HG03342 (cell line): Measurements from ENCODE around the gene ACVR1C.

ENCODE experiments used
- ATAC-seq: cut with Tn5 transposase; IDR thresholded peaks from one replicate; pipeline ENCODE4 v1.9.1; 2021; ENCODE audit warnings: mild to moderate bottlenecking, moderate library complexity; ENCODE audit not compliant: unreplicated experiment

The ACVR1C gene

GRCh38 chr2:157628477-157629415 is at the start of gene ACVR1C:
Gene ACVR1C, minus strand, starts transcription at chr2:157628864. Its CDS starts 220 bp downstream, at chr2:157628644.
- ATAC-seq: peak; percentile 71

DNA sequence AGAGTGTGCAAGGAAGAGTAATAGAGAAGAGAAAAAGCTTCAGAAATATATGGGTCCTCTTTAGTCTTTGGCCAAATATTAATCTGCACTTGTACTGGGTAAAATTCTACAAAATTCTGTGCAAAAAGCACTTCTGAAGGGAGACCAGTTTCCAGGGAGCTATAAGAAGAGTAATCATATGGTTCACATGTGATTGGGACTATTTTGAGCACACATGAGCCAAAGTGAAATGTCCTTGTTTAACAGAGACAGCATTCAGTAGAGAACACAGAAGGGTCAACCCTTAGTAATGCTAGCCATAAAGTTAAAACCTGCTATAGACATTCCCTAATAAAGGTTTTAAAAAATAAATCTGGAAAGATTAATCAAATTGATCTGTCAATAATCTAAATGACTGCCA is 49.3 kb upstream of the ACVR1C start:
- no peak for ATAC-seq

DNA sequence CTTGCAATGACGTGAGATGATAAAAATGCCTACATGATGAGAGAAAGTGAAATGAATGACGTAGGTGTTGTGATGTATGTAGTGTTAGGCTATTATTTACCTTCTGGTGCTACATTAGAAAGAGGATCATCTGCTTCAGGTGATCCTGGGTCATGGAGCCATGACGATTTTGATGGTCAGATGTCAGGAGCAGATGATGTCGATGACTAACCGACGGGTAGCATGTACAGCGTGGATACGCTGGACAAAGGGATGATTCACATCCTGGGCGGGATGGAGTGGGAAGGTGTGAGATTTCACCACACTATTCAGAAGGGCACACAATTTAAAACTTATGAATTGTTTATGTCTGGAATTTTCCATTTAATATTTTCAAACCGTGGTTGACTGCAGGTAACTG is 43.5 kb upstream of the ACVR1C start:
- no peak for ATAC-seq

DNA sequence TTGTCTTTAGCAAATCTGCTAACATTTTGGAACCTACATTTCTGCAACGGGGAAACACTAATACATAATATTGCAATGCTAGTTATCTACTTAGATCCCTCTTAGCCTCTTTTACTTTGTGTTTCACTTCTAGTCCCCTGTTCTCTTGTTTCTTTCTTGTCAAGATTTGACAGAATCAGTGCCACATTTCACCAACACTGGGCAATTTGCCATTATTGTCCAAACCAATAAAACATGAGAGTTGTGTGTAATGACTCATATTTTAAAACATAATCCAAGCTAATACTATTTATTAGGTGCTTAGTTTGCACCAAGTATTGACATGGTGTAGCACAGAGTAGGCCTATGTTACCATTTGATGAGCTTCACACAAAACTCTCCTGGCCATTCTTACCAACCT is 33.7 kb upstream of the ACVR1C start:
- no peak for ATAC-seq

- no peak for ATAC-seq
These were observed 33.1 kb upstream of the ACVR1C start for GRCh38 chr2:157661776-157662175.

GRCh38 chr2:157657858-157658257 is 29.2 kb upstream of the ACVR1C start:
- ATAC-seq: no peak

- no peak for ATAC-seq
These were observed 28.4 kb upstream of the ACVR1C start for GRCh38 chr2:157657101-157657500.

GRCh38 chr2:157644776-157645175 is 16.1 kb upstream of the ACVR1C start:
- no peak for ATAC-seq

- no peak for ATAC-seq
These were observed 3.2 kb upstream of the ACVR1C start for GRCh38 chr2:157631861-157632260.

DNA sequence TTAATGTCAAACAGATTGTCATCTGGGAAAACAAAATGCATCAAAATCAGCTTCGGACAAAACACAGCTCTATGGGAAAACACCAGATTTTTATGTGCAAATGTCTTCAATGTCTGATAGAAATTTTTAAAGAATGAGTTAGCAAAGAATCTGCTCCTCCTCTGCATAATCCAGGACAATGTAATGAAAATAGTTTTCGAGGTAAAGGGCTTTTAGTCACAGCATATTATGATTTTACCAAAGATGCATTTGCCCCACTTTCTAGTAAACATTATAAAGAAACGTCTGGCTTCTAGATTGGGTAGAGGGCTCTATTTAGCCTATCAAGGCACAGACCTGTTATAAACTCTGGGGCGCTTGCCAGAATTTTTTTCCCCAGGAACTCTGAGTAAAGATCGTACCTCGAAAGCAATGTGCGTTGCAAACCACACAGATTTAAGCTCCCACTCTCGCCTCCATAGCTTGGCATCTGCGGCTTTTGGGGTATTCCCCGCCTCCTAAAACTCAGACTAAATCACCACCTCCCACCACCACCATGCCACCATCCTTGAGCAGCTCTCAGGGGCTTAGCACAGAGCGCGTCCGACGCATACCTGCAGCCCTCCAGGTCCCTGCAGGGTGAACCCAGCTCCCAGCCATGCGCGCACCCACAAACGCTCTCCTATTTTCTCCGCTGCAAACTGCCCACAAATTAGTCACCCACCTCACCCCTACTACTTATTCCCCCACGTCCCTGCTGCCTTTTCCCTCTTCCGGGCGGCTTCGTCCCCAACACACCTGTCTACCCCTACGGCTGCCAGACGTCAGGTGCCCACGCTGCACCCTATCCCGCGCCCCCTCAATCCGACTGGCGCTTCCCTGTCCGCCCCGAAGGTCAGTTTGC is 829 bp downstream of the ACVR1C start:
- ATAC-seq: no peak

DNA sequence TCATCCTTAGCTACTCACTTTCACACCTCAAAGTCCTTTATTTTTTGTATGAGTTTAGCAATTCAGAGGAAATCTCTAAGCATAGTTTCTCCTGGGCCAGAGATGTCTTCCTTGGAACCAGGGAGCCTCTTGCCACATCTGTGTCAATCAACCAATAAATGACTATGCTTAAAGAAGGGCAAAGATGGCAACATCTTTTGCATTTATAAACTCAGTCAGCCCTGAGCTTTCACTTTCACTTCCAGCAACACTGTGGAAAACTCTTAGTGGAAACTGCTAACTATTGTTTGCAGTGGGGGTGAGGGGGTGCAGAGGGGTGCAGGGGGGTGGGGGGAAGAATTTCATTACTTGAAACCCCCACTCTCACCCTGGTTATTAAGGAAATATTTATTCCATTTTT is 3.4 kb downstream of the ACVR1C start:
- ATAC-seq: no peak

DNA sequence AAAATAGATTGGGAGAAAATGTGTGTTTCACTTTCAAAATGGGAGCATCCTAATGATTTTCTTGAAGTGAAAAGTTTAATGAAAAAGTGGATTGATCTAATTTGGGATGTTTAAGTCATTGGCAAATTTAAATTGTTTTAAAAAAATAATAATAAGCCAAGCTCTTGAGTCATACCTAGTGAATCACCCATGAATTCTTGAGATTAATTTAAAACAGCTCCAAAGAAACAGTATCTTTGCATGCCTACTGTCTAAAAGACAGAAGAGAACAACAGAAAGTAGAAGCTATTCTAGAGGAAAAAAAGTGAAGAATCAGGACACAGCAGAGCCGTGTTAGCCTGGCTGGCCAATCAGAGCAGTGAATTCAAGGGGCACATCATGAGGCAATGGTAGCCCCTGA is 7.7 kb downstream of the ACVR1C start:
- no peak for ATAC-seq

- no peak for ATAC-seq
These were observed 16.9 kb downstream of the ACVR1C start for GRCh38 chr2:157611726-157612125.

DNA sequence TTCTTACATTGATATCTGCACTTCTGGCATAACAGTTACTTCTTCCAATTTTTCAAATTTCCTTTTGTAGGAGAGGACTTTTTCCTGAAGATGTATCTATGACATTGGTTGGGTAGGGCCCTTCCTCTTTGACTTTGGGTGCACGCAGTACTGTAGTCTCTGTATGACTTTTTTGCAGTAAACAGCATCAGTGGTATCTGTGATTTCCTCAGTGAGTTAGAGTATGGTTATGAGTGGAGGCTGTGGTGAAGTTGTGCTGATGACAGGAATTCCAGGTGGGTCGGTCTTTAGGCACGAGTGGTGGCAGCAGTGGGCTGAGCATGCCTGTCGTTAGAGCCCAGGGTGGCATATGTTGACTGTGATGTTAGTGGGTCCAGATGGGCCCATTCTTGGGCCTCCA is 17.6 kb downstream of the ACVR1C start:
- no peak for ATAC-seq

DNA sequence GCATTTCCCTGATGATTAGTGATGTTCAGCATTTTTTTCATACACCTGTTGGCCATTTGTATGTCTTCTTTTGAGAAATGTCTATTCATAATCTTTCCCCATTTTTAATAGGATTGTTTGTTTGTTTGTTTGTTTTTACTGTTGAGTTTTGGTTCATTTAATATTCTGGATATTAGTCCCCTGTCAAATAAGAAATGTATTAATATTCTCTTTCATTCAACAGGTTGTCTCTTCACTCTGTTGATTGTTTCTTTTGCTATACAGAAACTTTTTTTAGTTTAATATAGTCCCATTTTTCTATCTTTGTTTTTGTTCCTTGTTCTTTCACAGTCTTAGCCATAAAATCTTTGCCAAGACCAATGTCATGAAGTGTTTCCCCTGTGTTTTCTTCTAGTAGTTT is 22.1 kb downstream of the ACVR1C start:
- ATAC-seq: no peak

DNA sequence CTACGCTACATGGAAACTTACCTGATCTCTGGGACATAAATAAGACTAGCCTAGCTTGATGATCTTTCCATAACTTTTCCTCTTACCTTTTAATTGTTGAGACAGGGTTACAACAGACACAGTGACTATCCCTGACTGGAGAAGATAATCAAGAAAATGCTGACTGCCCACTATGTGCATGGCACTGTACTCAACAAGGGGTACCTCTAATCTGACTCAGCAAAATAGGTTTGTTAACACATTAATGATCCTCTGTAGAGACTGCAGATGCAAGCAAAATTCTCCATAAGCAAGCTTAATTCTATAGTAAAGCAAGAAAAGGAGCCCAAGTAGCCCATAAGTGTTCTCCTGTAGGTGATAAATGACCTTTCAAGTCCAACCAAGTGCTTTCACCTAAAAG is 25.5 kb downstream of the ACVR1C start:
- ATAC-seq: no peak

DNA sequence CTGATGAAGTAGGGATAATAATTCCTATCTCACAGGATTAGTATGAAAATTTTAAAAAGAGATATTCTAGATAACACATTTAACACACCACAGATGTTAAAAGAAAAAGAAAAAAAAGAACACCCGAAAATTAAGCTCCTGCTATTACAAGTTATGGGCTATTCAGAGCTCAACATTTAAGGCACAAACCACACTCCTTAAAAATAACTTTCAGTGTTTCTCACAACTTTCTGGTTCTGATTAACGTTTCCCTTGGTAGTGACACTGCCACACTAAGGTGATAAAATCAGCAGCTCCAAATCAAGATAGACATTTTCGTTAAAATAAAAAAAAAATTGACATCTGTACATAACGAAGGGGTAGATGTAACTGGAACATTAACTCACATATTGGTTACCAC is 26.9 kb downstream of the ACVR1C start:
- no peak for ATAC-seq

- peak; percentile 87 for ATAC-seq
These were observed 31.5 kb downstream of the ACVR1C start for GRCh38 chr2:157596992-157597681.

GRCh38 chr2:157593411-157593810 is 35.3 kb downstream of the ACVR1C start:
- no peak for ATAC-seq

- no peak for ATAC-seq
These were observed 35.7 kb downstream of the ACVR1C start for GRCh38 chr2:157592948-157593347.

DNA sequence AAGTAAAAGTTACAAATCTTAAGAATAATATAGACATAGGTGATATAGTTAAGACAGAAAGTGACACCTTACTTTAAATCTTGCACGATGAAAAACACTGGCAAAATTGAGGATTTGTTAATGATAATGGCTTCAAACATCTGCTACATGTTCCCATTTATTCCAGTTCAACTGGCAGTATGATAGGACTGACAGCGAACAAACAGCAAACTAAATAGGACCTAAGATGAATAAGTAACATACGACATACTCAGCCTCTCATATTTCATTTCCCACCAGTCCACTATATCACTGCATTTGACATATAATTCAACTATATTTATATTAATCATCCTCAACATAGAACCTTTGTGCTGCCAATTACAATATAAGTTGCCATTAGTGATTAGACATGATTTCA is 36.3 kb downstream of the ACVR1C start:
- no peak for ATAC-seq
